ENCODE results near the gene PMEPA1.

DNA sequence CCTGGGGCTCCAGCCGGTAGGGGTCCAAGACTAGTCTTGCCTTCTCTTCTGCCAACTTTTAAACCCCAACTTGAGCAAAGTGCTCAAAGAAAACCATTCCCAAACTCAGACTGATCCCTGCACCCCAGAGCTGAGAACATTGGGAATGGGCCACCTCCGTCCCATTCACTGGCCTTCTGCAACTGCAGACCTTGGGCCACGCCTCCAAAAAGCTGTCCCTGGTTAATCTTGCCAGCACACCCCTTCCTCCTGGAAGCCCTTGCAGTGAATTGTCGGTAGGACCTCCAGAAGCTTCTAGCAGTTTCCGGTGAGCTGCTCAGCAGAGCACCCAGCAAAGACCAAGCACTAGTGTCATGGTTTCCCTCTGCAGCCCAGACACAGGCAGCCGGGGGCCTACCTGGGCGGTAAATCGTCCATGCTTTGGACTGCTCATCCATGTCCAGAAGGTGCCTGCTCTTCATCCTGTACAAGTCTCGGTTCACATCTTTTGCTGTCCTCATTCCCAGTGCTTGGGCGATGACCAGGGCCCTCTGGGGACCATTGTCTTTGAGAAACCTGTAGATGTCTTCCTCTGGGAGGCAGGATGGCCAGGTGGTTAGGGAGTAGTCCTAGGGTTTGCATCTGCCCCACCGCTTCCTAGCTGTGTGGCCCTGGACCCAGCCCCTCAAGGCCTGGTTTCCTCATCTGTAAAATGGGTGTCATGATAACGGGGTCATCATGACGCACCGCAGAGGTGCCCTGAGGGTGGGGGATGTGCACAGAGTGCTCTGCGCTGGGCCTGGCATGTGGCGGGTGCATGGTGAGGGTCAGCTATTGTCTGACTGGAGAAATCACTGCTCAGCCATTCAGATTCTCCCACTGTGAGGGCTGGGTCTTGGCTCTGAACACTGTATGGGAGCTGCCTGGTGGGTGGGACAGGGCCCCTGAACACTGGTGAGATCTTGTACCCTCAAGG is 95.0 kb downstream of the PMEPA1 start:
- no peak for TF ChIP-seq POLR2A (IDR thresholded peaks at IDR 0.05)
- TF ChIP-seq EP300 (IDR thresholded peaks at IDR 0.05), result no peak
